GM18526 (cell line): ENCODE results near the gene DSE.

Experiments
- POLR2A ChIP-seq: IDR thresholded peaks from 3 replicates; pipeline ENCODE4 v1.6.1; 2011; ENCODE audit not compliant: insufficient read length; ENCODE audit errors: extremely low read depth

The DSE gene

DNA sequence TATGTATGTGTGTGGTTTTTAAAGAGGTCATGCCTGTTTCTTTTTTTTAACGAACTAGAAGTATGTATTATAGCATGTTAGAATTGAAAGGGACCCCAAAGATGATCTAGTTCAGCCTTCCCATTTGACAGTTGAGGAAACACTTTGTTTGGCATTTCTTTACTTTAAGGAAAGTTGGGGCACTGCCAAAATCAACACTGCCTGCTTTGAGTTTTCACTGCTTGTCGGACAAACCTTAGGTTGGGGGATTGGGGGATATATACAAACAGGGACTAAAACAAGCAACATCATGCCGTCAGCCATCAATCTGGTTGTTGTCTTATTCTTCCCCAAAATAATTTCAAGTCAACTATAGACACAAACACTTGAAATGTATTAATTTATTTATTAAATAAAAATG lies 76.3 kb downstream of the DSE start:
- TF ChIP-seq POLR2A: no peak

DNA sequence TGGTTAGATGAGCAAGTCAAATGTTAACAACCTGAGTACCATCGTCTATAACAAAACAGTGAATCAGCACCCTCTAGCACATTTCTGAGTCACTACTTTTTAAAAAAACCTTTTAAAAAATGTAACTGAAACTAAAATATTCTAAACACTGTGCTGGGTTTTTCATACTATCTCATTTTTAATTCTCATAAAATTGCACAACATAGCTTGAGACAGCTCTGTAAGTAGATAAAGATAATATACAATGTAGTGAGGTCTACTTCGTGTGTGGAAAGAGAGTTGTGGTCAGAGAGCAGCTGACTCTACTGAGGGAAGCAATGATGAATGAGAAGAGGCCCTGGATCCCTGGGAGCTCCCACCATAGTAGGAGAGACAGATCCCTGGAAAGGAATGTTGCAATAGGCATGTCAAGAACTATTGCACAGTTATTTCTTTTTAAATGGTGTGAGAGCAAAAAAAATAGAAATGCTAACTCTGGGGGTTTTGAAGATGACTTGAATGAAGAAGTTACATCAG lies 76.8 kb downstream of the DSE start:
- no peak for TF ChIP-seq POLR2A

DNA sequence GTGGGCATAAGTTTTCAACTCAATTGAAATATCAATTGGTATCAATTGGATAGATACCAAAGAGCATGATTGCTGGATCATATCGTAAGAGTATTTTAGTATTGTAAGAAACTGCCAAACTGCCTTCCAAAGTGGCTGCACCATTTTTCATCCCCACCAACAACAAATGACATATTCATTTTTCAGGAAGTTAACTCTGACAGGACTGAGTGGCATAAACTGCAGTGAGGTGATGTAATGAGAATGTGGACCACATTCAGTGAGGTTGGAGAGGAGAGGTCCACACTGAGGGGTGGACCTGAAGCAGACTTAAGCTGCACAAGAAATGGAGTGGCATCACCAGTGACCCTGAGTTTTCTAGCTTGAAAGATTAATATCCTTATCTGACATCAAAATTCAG lies 78.8 kb downstream of the DSE start:
- no peak for TF ChIP-seq POLR2A

DNA sequence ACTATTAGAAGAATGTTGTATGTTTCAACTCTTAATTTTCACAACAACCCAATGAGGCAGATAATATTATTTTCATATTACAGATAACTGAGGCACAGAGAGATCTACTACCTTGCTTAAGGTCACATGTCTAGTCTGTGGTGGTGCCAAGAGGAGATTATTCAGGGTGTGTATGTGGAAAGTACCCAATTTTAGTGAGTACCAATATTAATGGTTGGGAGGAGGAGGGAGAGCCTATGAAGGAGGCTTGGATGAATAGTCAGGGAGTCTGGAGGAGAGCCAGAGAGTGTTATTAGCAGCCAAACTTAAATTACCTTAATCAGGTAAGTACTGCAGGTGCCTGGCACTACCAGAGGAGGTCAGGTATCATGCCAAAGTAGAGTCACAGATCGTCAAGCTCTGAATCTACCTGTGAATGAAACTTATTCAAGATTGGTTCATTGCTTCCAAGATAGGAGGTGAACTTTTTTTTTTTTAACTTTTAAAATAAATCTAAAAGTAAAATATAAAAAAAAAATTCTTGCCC lies 79.5 kb downstream of the DSE start:
- TF ChIP-seq POLR2A: no peak

DNA sequence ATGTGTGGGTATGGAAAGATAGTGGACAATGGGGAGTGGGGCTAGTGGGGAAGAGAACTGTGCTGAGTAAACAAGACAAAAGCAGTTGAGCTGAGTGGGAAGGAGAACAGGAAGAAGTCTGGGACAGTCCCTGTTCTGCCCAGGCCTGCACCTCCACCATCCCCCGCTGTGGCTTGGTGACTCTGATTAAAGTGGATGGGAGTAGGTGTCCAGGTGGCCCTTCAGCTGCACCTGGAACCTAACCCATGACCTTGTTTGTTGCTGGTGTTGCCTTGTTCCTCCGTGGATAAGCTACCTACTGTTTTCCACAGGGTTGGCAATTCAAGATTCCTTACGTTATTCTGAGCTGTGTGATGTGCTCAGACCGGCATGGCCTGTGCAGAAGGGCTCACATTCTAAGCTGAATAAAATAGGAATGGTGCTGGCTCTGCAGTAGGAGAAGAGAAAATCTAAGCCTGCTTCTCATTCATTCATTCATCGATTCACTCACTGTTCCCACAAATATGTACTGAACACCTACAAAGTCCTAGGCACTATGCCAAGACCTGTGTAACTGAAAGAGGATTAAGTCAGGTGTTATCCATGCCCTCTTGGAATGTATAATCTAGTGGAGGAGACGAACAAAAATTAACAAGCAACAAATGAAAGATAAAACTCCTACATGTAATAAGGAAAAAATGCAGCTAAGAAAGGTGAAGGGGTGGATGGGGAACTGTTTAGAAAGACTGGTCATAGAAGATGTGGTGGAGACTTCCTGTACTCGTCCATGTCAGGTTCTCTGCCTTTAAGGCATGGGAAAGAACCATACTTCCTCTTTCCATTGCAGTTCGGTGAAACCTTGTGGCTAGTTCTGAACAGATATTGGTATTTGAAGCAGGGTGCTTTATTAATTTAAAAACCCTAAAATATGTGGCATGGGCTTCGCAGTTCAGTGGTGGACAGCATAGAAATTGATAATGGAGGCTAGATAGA lies 80.3 kb downstream of the DSE start:
- no peak for TF ChIP-seq POLR2A

DNA sequence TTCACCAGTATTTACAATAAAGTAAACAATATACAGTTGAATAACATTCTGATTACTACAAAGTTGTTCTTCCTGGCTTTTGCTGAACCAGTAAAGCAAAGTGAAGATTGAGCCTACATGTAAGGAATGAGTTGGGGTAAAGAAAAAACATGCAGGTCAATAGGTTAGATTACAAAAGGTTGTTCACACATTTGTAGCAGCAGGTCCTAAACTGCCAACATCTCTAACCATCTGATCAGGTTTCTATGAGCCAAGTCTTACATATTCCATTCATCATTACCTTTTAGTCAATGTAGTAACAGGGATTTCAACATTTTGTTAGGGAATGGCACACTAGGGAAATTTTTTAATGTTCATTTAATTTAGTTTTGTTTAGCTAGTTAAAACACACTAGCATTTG lies 81.2 kb downstream of the DSE start:
- no peak for TF ChIP-seq POLR2A

DNA sequence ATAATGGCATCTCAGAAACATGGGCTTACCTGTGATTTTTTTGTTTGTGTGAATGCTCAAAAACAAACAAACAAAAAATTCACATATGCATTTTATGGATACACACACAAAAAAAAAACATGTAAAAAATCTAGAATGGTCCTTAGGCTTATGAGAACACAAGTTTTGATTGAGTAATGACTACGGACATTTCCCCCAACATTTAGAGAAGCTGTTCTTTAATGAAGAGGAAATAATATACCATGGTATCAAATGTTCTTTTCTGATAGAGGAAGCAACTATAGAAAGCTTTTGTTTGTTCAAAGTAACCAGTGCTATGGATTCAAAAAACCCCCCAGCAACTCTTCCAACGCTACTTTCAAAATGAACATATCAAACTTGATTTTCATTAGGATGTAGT lies 81.8 kb downstream of the DSE start:
- no peak for TF ChIP-seq POLR2A

DNA sequence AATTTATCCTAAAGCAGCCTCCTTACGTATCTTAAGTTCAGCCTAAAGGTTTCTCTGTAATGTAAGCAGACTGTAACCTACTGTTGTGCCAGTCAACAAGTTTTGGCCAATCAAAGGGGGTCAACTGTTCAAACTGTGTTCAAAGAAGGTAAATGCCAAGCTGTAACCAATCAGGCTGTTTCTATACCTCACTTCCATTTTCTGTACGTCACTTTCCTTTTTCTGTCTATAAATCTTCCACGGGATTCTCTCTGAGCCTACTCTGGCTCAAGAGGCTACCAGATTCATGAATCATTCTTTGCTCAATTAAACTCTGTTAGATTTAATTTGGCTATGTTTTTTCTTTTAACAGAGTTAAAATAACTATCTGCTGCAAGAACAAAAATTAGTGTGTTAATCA lies 85.4 kb downstream of the DSE start:
- TF ChIP-seq POLR2A: no peak

DNA sequence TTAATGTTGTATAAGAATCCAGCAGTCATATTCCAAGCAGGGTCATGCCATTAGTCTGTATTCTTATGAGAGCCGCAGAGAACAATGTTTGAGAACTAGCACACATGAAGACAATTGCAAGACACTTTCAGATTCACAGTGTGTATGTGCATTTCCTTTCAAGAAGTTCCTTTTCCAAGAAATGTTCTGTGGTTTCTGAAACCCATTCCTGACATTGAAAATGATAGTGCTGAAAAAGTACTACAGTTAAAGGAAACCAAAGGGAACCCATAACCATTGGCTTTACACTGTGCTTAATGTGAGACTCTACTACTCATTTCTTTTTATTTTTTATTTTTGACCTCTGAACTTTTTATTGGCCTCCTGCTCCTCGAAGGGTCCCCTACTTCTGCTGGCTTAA lies 86.2 kb downstream of the DSE start:
- TF ChIP-seq POLR2A: no peak

DNA sequence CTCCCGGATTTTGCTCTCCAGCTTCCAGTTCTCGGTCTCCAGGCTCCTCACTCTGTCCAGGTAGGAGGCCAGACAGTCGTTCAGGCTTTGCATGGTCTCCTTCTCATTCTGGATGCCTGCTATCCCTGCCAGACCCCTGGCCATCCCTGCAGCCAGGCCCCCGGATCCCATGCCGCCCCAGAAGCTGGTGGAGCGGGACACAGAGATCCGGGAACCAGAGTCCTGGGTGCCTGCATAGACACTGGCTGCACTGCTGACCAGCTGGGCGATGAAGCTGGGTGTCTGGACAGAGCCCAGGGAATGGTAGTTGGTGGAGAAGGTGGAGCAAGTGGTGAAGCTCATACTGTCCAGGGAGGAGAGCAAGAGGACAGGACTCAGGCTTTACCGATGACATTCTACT lies 87.5 kb downstream of the DSE start:
- no peak for TF ChIP-seq POLR2A

DNA sequence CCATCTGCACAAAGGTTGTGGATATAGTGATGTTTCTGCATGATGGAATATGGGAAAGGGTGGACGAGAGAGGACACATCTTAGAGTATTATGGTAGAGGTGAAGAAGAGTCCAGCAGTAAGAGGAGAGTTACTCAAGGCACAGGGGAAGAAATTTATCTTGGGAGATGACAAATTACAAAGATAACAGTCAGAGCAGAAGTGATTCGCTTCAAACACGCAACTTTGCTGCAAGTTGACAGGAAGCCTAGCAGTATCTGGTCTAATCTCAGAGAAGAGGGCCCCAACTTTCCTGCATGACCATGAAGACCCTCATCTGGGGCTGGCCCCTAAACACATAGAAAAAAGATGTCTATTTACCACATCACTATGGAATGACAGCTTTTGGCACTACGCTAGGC lies 89.2 kb downstream of the DSE start:
- TF ChIP-seq POLR2A: no peak

DNA sequence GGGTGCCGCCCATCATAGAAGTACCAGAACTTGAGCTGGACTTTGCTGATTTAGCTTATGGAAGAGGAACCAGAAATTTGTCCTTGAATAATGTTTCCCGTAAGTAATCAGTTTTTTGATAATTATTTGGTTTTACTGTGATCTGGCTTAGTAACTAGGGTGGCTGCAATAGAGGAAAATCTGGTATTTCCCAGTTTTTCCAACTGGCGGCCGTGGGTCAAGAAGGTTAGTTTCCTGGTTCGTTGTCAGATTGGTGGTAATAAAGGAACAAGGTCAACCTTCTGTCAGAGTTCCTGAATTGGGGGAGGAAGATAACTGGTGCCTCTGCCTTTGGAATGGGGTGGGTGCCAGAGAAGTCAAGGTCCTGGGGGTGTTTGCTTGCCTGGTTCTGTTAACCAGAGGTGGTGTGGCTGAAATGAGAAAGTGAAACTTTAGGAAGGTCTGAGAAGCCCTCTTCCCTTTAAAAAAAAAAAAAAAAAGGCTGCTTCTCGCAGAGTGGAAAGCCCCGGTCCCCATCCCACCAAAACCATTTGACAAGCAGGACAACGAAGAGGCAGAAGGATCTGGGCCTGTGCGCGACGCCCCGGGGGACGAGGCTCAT lies 90.7 kb downstream of the DSE start, which contains the start of gene CALHM6:
TSS of gene CALHM6 (plus strand) at position 45 of the 601 bp plus-strand sequence. CDS start at position 600, 555 bp downstream.
- no peak for TF ChIP-seq POLR2A

DNA sequence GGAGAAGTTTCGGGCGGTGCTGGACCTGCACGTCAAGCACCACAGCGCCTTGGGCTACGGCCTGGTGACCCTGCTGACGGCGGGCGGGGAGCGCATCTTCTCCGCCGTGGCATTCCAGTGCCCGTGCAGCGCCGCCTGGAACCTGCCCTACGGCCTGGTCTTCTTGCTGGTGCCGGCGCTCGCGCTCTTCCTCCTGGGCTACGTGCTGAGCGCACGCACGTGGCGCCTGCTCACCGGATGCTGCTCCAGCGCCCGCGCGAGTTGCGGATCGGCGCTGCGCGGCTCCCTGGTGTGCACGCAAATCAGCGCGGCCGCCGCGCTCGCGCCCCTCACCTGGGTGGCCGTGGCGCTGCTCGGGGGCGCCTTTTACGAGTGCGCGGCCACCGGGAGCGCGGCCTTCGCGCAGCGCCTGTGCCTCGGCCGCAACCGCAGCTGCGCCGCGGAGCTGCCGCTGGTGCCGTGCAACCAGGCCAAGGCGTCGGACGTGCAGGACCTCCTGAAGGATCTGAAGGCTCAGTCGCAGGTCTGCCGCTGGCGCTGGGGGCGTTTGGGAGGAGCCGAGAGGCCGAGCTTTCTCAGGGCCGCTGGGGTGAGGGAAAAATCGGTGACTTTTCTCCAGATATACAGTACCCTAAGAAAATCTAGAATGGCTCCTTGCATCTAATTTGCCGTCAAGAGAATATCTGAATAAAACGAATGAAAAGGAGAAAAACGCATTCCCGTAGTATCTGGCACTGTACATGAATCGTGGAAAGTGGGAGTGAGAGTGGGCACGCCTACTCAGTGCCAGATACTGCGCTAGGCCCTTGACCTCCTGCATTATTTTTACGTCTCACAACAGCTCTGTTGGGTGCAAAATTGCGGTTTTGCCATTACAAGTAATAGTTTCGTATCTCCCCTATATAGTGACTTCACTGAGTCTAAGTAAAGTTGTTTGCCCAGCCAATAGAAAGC lies 91.5 kb downstream of the DSE start:
- peak; percentile 5 for TF ChIP-seq POLR2A

DNA sequence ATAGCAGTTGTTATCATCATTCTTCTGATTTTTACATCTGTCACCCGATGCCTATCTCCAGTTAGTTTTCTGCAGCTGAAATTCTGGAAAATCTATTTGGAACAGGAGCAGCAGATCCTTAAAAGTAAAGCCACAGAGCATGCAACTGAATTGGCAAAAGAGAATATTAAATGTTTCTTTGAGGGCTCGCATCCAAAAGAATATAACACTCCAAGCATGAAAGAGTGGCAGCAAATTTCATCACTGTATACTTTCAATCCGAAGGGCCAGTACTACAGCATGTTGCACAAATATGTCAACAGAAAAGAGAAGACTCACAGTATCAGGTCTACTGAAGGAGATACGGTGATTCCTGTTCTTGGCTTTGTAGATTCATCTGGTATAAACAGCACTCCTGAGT lies 92.6 kb downstream of the DSE start:
- TF ChIP-seq POLR2A: no peak

DNA sequence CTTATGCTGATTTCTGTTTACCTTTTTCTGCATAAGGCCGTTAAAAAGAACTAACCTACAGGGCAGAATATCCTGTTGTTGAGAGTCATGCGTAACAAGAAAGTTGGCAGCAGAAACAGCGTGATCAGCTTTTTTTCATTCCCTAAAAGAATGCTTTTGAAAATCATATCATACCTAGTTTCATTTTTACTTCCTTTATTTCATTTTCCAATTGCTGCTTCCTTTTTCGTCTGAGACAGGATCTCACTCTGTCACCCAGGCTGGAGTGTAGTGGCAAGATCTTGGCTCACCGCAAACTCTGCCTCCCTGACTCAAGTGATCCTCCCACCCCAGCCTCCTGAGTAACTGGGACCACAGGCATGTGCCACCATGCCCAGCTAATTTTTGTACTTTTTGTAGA lies 94.5 kb downstream of the DSE start:
- TF ChIP-seq POLR2A: no peak
